Rectal smooth muscle tissue (tissue), 1 donor: ENCODE results near the gene ME3.
"Not testable (repeated sequence)": the region's sequence is repeated elsewhere in the genome, so short reads cannot be mapped to it uniquely, and the experiment has no call there.

Experiments
- H3K27ac ChIP-seq: one replicate; pipeline ENCODE4 v1.7.0; 2013; ENCODE audit warnings: low read depth, low read length, inconsistent platforms
- H3K27me3 ChIP-seq: one replicate; pipeline ENCODE4 v1.7.0; 2013; ENCODE audit warnings: low read length; ENCODE audit not compliant: control insufficient read depth, insufficient read depth
- H3K36me3 ChIP-seq: one replicate; pipeline ENCODE4 v1.7.0; 2013; ENCODE audit warnings: low read length; ENCODE audit not compliant: control insufficient read depth, insufficient read depth
- H3K4me1 ChIP-seq: one replicate; pipeline ENCODE4 v1.7.0; 2013; ENCODE audit warnings: low read length; ENCODE audit not compliant: control insufficient read depth, insufficient read depth
- H3K4me3 ChIP-seq: one replicate; pipeline ENCODE4 v1.7.0; 2013; ENCODE audit warnings: low read length
- H3K9ac ChIP-seq: one replicate; pipeline ENCODE4 v1.7.0; 2013; ENCODE audit warnings: low read length

ME3 gene

DNA sequence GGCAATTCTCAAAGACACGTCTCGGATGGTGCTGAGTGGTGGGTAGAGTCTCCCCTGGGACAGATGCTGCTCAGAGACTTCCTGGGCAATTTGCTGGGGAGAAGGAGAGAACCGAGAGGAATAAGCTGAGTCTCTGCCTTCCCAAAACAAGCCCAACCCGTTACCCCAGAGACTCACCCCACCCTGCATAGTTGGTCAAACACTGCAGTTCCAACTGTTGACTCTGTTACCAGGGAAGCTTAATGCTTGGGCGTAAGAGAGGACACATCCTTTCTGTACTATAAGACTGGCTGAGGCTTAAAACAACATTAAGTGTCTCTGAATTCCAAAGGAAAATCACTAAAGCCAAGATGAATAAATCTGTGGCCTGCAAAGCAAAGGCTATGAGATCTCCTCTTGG lies 229.6 kb downstream of the ME3 start:
- Histone ChIP-seq H3K4me1 (no peaks in the 10 kb centered on the region), H3K27ac (no peak overlapping the region), H3K27me3 (no peaks in the 10 kb centered on the region), H3K36me3 (peaks cover 3% of the 10 kb centered on the region), H3K4me3 (no peak overlapping the region), H3K9ac (no peak overlapping the region)

DNA sequence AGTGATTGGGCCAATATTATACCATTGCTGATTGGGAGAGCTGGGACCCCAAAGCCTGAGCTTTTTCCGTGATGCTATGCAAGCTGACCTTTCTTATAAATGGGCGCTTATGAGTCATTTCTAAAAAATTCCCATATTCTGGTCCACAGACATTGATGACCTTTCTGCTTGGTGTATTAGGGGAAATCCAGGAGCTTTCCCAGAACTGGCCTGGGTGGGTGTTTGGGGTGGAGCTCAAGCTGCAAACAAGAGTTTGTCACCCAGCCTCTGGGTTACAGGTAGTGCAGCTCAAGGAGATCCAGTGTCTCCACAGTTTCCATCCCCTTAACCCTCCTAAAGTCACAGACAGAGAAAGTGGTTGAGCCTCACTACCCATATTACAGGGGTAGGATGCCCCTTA lies 230.0 kb downstream of the ME3 start:
- H3K9ac ChIP-seq: no peak overlapping the region
- no peaks in the 10 kb centered on the region for H3K4me1 ChIP-seq
- peaks cover 3% of the 10 kb centered on the region for H3K36me3 ChIP-seq
- H3K27me3 ChIP-seq: no peaks in the 10 kb centered on the region
- H3K27ac ChIP-seq: no peak overlapping the region
- no peak overlapping the region for H3K4me3 ChIP-seq

DNA sequence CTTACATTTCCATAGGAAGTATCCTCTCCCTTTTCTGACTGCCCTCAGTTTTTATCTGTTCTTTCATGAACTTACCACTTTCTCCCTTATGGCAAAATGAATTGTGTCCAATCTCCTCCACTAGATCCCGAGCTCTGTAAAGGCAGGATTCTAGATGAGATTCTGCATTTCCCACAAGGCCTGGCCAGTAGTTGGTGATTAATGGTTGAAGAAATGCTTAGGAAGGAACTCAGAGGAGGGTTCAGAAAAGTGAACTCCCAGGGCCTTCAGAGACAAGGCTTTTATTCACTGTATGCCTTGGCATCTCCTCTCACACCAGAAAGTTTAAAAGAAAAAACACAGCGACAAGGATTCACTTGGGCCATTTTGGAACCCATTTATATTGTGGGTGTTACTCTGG lies 231.6 kb downstream of the ME3 start:
- Histone ChIP-seq H3K27me3 (no peaks in the 10 kb centered on the region), H3K4me1 (no peaks in the 10 kb centered on the region), H3K36me3 (peaks cover 3% of the 10 kb centered on the region), H3K9ac (no peak overlapping the region), H3K27ac (no peak overlapping the region), H3K4me3 (no peak overlapping the region)

DNA sequence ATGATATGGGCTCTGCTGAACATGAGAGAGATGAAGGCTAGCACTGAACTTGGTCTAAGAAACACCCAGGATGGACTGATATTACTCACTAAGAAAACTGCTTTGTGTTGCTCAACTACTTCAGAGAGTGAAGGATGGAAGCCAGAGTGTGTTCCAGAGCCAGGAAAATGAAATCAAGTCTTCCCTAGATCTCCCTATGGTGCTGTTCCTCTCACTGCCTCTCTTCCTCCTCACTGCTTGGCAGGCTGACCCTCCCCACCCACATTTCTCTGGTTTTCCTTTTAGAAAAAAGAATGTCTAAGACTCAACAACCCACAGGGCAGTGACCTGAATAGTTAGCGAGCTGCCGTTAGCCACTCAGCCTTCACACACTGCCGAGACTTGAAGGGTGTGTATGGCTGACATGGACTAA lies 232.1 kb downstream of the ME3 start:
- Histone ChIP-seq H3K27me3 (no peaks in the 10 kb centered on the region), H3K4me1 (no peaks in the 10 kb centered on the region), H3K27ac (no peak overlapping the region), H3K36me3 (peaks cover 3% of the 10 kb centered on the region), H3K9ac (no peak overlapping the region), H3K4me3 (no peak overlapping the region)

DNA sequence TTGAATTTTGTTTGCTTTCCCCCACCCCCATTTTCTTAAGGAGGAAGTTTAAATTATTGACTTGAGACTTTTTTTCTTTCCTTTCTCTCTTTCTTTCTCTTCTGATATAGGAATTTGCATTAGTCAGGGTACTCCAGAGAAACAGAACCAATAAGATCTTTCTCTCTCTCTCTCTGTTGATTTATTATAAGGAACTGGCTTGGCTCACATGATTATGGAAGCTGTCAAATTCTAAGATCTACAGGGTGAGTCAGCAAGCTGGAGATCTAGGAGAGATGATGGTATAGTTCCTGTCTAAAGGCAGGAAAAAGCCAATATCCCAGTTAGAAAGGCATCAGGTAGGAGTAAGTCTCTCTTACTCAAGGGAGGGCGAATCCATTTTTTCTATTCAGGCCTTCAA lies 233.7 kb downstream of the ME3 start:
- Histone ChIP-seq H3K36me3 (no peaks in the 10 kb centered on the region), H3K27ac (no peak overlapping the region), H3K4me1 (no peaks in the 10 kb centered on the region), H3K4me3 (no peak overlapping the region), H3K9ac (no peak overlapping the region), H3K27me3 (no peaks in the 10 kb centered on the region)

DNA sequence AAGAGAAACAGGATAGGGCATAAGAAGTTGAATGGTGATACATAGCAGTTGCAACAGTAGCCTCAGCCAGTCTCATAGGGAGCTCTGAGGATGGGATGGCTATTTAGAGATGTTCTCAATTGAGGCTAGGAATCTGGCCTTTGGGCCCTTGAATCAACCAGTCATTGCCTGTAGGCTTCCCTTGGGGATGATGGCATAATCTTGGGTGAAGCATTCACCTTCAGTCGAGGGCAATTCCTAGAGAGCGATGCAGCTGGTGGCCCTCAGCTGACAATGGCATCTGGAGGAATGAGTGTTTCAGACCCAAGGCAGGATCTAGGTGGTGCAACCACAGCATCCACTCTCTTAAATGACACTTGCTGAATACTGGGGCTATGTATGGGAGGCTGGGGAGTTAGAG lies 236.7 kb downstream of the ME3 start:
- no peak overlapping the region for H3K4me3 ChIP-seq
- no peaks in the 10 kb centered on the region for H3K36me3 ChIP-seq
- H3K4me1 ChIP-seq: no peaks in the 10 kb centered on the region
- H3K27me3 ChIP-seq: no peaks in the 10 kb centered on the region
- H3K27ac ChIP-seq: no peak overlapping the region
- no peak overlapping the region for H3K9ac ChIP-seq

DNA sequence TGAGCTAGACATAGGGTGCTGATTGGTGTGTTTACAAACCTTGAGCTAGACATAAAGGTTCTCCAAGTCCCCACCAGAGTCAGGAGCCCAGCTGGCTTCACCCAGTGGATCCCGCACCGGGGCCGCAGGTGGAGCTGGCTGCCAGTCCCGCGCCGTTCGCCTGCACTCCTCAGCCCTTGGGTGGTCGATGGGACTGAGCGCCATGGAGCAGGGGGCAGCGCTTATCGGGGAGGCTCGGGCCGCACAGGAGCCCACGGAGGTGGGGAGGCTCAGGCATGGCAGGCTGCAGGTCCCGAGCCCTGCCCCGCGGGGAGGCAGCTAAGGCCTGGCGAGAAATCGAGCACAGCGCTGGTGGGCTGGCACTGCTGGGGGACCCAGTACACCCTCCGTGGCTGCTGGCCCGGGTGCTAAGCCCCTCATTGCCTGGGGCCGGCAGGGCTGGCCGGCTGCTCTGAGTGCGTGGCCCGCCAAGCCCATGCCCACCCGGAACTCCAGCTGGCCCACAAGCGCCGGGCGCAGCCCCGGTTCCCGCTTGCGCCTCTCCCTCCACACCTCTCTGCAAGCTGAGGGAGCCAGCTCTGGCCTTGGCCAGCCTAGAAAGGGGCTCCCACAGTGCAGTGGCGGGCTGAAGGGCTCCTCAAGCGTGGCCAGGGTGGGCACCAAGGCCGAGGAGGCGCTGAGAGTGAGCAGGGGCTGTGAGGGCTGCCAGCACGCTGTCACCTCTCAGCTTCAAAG lies 238.9 kb downstream of the ME3 start:
- H3K27me3 ChIP-seq, H3K9ac ChIP-seq, H3K27ac ChIP-seq, H3K36me3 ChIP-seq, H3K4me1 ChIP-seq, H3K4me3 ChIP-seq: not testable (repeated sequence)

DNA sequence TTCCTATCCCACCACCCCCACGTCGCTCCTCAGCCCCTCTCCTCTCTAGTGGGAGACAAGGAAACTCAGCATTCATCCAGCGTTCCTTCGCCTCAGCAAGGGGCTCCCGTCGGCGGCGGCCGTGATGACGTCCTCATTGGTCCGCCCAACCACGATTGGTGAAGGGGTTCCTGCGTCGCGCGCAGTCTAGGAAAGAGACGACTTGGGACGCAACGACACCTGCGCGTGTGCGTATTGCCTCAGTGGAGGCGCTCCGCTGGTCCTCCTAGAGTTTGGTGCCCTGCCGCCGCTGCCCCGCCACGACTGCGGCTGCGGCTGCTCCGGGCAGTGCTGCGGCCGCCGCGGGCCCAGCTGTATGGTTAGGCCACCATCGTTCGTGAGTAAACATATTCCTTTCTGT lies 241.2 kb downstream of the ME3 start:
- no peak overlapping the region for H3K9ac ChIP-seq
- no peak overlapping the region for H3K27ac ChIP-seq
- H3K4me3 ChIP-seq: no peak overlapping the region
- H3K27me3 ChIP-seq: no peaks in the 10 kb centered on the region
- H3K36me3 ChIP-seq: no peaks in the 10 kb centered on the region
- no peaks in the 10 kb centered on the region for H3K4me1 ChIP-seq

DNA sequence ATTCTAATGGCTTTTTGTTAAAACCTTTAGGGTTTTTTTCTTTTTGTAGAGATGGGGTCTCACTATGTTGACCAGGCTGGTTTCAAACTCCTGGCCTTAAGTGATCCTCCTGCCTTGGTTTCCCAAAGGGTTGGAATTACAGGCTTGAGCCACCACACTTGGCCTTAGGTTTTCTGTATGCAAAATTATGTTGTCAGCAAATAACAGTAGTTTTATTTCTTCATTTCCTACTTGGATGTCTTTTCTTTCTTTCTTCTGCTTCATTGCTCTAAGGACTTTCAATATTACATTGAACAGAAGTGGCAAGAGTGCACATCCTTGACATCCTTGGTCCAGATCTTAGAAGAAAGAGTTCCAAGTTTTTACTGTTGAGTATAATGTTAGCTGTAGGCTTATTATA lies 245.0 kb downstream of the ME3 start:
- no peak overlapping the region for H3K4me3 ChIP-seq
- no peak overlapping the region for H3K9ac ChIP-seq
- no peaks in the 10 kb centered on the region for H3K4me1 ChIP-seq
- H3K36me3 ChIP-seq: no peaks in the 10 kb centered on the region
- H3K27me3 ChIP-seq: no peaks in the 10 kb centered on the region
- H3K27ac ChIP-seq: no peak overlapping the region

DNA sequence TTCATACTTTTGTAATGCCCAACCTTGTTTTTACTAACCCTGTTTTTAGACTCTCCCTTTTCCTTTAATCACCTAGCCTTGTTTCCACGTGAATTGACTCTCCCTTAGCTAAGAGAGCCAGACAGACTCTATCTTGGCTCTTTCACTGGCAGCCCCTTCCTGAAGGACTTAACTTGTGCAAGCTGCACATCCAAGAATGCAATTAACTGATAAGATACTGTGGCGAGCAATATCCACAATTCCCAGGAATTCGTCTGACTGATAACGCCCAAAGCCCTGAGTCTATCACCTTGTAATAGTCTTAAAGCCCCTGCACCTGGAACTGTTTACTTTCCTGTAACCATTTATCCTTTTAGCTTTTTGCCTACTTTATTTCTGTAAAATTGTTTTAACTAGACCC lies 248.9 kb downstream of the ME3 start:
- not testable (repeated sequence) for H3K9ac ChIP-seq, H3K27ac ChIP-seq, H3K4me1 ChIP-seq, H3K27me3 ChIP-seq, H3K36me3 ChIP-seq, H3K4me3 ChIP-seq

DNA sequence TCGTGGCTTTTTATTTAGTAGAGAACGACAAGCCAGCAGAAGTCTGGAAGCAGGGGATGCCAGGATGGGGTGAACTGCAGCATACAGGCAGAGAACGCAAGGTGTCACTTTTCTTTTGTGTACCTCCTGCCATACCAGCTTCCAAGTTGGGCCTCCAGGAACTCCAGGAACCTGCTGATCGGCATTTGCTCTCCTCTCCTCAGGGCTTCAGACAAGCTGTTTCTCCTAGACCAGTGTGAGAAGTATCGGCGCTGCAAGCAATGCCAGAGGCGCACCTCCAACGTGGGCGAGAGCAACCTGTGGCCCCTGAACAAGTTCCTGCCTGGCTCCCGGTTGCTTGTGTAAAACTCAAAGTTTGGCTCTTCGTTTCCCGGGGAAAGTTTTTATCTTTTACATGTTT lies 250.0 kb downstream of the ME3 start:
- H3K27ac ChIP-seq: no peak overlapping the region
- no peaks in the 10 kb centered on the region for H3K36me3 ChIP-seq
- H3K9ac ChIP-seq: no peak overlapping the region
- no peaks in the 10 kb centered on the region for H3K27me3 ChIP-seq
- H3K4me1 ChIP-seq: no peaks in the 10 kb centered on the region
- H3K4me3 ChIP-seq: no peak overlapping the region

DNA sequence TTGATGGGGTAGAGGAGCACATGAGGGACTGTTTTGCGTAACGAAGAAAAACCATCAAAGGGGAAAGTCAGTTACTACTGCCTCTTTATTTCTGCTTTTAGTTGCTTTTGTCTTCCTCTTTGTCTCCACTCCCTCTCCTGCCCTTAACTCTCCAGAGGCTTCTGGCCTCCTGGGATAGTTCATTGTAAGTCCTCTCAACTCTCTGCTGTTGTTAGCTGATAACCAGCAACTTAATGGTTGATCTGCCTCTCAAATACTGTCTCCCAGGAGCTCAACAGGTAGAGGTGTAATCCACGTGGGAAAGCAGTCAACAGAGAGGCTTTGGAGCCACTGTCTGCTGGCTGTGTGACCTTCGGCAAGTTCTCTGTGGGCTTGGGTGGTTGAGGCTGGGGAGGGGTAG lies 250.5 kb downstream of the ME3 start:
- Histone ChIP-seq H3K4me1 (no peaks in the 10 kb centered on the region), H3K4me3 (no peak overlapping the region), H3K27me3 (no peaks in the 10 kb centered on the region), H3K27ac (no peak overlapping the region), H3K9ac (no peak overlapping the region), H3K36me3 (no peaks in the 10 kb centered on the region)

DNA sequence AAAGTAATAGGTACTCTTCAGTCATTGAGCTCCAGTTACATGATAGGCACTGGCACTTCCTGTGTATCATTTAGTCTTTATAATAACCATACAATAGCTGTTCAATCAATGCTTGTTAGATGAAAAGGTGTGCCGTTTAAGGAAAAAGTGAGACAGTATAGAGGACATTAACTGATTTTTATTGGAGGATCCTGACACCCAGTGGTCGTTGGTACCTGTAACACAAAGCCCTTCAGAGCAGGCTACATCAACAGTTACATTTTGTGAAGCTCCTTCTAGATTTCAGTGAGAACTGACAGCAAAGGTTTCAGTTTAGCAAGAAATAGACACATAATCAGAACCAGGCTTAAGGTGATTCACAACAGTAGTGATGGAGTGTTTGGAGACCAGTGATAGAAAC lies 253.5 kb downstream of the ME3 start:
- no peaks in the 10 kb centered on the region for H3K27me3 ChIP-seq
- H3K4me1 ChIP-seq: no peaks in the 10 kb centered on the region
- H3K4me3 ChIP-seq: no peak overlapping the region
- H3K36me3 ChIP-seq: no peaks in the 10 kb centered on the region
- no peak overlapping the region for H3K9ac ChIP-seq
- no peak overlapping the region for H3K27ac ChIP-seq
